Activated naive CD8-positive, alpha-beta T cell treated with anti-CD3 and anti-CD28 coated beads, Interleukin-2, amount 50 U/mL, for 24 hours (primary cell): ENCODE data around the gene ATP13A3.

Experiments
- ATAC-seq: fragments of 150-1000 bp; cut with Tn5 transposase; one replicate; pipeline ENCODE4 v1.10.0; 2021
- DNase-seq: peaks from one replicate; pipeline ENCODE4 v3.0.0; 2021
- H3K27ac Mint-ChIP-seq: one replicate; pipeline ENCODE4 v1.8.0; 2021; ENCODE audit warnings: mild to moderate bottlenecking, mixed read lengths
- H3K27me3 Mint-ChIP-seq: one replicate; pipeline ENCODE4 v1.8.0; 2021; ENCODE audit warnings: mixed read lengths
- H3K36me3 Mint-ChIP-seq: one replicate; pipeline ENCODE4 v1.8.0; 2021; ENCODE audit warnings: low read depth, mixed read lengths
- H3K4me1 Mint-ChIP-seq: one replicate; pipeline ENCODE4 v1.8.0; 2021; ENCODE audit warnings: mixed read lengths
- H3K4me3 Mint-ChIP-seq: one replicate; pipeline ENCODE4 v1.8.0; 2021; ENCODE audit warnings: mild to moderate bottlenecking, moderate library complexity, mixed read lengths
- H3K9me3 Mint-ChIP-seq: one replicate; pipeline ENCODE4 v1.8.0; 2021; ENCODE audit warnings: mixed read lengths

ATP13A3 gene

DNA sequence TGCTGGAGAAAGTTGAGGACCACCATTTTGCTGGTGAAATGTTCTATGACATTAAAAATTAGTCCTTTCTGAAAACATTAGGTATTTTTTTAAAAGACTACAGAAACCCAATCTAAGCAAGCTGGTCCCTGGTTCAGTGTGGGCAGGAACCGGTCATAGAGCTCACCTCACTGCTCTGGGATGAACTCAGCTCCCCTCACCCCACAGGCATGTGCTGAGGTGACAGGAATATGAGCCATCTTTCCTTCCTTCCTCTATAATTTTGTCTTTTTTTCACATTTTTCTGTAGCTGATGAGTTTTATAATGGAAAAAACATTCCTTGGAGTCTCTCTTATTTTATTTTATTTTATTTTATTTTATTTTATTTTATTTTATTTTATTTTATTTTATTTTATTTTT, 109.1 kb downstream of the ATP13A3 start:
- Mint-ChIP-seq H3K36me3 (no peaks in the 10 kb centered on the region), H3K4me1 (no peaks in the 10 kb centered on the region), H3K27me3 (peaks cover 8% of the 10 kb centered on the region), H3K9me3 (no peaks in the 10 kb centered on the region), H3K4me3 (no peak overlapping the region), H3K27ac (no peak overlapping the region)
- no peak for ATAC-seq
- DNase-seq = no peak

DNA sequence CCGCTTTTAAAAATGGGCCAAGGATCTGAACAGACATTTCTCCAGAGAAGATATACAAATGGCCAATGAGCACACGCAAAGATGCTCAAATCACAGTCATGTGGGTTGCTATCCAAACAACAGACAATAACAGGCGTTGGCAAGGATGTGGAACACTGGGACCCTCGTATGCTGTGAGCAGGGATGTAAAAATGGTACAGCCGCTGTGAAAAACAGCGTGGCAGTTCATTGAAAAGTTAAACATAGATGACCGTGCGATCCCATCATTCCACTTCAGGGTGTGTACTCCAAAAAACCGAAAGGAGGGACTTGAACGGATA, 110.6 kb downstream of the ATP13A3 start:
- no peaks in the 10 kb centered on the region for H3K36me3 Mint-ChIP-seq
- H3K27me3 Mint-ChIP-seq = peaks cover 11% of the 10 kb centered on the region
- no peaks in the 10 kb centered on the region for H3K9me3 Mint-ChIP-seq
- ATAC-seq (no peak), DNase-seq (no peak)
- no peak overlapping the region for H3K4me3 Mint-ChIP-seq
- no peak overlapping the region for H3K27ac Mint-ChIP-seq
- no peaks in the 10 kb centered on the region for H3K4me1 Mint-ChIP-seq

DNA sequence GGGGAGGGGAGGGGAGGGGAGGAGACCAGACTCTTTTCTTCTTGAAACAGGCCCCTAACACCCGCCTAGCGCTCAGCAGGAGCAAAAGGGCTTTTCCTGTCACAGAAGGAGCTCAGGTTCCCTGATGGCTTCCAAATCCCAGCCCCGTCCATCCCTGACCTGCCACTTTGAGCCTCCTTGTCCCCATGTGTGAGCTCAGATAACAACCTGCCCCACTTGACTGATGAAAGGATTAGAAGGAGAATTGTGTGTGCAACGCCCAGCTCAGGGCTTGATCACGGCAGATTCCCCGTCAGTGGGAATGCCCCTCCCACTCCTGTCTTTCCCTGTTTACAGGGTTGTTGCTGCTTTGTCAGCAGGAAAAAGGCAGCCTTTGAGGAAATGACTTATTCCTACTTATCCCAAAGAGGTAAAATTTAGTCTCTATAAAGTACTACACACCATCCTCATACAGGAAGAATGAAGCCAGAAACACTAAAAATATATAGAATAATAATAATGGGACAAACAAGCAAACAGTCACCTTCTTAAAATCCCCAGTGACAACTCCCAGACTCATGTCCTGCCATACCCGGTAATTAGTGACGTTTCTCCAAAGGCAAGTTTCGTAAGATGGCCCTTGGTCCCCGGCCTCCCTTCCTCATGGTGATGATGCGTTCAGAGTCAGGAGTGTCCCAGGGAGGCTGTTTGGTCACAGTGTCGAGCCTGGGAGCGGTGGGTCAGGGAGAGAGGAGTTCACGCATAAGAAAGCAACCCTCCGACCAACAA, 111.1 kb downstream of the ATP13A3 start:
- ATAC-seq = no peak
- DNase-seq = no peak
- Mint-ChIP-seq H3K9me3 (no peaks in the 10 kb centered on the region), H3K27ac (no peak overlapping the region), H3K4me3 (no peak overlapping the region), H3K4me1 (no peaks in the 10 kb centered on the region), H3K36me3 (no peaks in the 10 kb centered on the region), H3K27me3 (peaks cover 11% of the 10 kb centered on the region)

DNA sequence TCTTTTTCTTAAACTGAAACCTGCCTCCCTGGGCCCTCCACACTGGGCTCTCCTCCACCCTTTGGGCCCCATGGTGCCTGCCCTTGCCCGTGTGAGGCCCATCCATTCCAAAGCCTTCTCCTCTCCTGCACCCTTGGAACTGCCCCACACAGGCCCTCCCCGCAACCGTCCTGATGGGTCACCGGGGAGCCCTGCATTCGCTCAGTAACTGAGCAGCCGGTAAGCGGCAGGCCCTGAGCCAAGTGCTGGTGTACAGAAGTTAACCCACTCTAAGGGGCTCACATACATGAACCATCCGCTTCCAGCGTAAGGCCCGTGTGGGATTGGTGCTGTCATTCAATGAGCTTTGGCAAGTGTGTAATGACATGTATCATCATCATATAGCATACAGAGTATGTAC, 111.9 kb downstream of the ATP13A3 start:
- H3K4me3 Mint-ChIP-seq = no peak overlapping the region
- peaks cover 13% of the 10 kb centered on the region for H3K27me3 Mint-ChIP-seq
- H3K36me3 Mint-ChIP-seq = no peaks in the 10 kb centered on the region
- H3K27ac Mint-ChIP-seq = no peak overlapping the region
- no peaks in the 10 kb centered on the region for H3K9me3 Mint-ChIP-seq
- ATAC-seq (no peak), DNase-seq (no peak)
- no peaks in the 10 kb centered on the region for H3K4me1 Mint-ChIP-seq

DNA sequence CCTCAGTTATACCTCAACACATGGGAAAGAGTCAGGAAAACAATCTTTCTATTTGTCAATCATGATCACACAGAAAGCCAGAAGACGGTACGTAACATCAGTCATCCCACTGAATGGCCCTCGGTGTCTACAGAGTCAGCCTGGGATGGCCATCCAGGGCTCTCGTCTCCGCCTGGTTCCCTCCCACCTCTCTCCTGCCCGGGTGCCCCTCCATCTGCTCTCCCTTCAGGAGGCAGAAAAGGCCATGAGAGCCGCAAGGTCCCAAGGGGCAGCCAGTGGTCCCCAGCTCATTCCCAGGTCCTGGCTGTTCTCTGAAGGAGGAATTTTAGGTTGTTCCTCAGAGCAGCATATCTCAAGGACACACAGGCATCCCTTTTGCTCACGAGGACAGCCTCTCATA, 112.9 kb downstream of the ATP13A3 start:
- ATAC-seq (no peak), DNase-seq (no peak)
- H3K36me3 Mint-ChIP-seq = no peaks in the 10 kb centered on the region
- H3K9me3 Mint-ChIP-seq = no peaks in the 10 kb centered on the region
- H3K4me3 Mint-ChIP-seq = no peak overlapping the region
- peaks cover 20% of the 10 kb centered on the region for H3K27me3 Mint-ChIP-seq
- H3K27ac Mint-ChIP-seq = no peak overlapping the region
- H3K4me1 Mint-ChIP-seq = no peaks in the 10 kb centered on the region

DNA sequence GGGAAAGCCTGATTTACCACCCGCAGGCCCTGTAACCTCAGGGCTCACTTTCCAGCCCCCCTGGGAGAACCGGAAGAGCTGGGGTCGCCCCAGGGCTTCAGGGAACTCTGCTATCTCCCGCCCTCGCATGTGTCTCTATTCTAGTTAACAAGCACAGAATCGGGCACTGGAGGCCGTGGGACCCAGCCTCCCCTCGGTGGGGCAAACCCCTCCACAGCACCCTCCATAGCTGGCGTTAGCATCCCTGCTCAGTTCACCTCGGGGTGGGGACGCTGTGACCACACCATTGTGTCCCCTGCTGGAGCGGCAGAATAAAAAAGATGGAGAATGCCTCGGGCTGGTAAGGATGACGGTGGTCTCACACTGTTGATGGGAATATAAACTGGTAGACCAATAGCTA, 113.8 kb downstream of the ATP13A3 start:
- Mint-ChIP-seq H3K4me3 (no peak overlapping the region), H3K27ac (no peak overlapping the region), H3K9me3 (no peaks in the 10 kb centered on the region), H3K4me1 (no peaks in the 10 kb centered on the region), H3K27me3 (peaks cover 28% of the 10 kb centered on the region), H3K36me3 (no peaks in the 10 kb centered on the region)
- no peak for ATAC-seq
- DNase-seq = no peak

DNA sequence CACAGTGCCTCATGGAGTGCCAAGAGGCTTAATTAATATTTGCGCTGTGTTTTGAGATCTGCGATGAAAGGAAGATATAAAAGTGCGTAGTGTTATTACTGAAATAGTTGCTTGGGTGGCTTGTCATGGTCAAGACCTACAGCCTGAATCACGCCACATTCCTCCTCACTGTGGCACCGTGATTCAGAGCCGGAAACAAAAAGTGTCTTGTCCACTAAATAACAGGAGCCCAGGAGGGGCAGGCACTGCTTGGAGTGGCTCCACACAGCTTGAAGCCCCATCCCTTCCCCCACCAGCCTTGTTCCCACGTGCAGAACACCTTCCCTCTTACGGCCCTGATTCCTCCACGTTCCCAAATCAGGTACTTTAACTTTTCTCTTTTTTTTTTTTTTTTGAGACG, 116.0 kb downstream of the ATP13A3 start:
- no peaks in the 10 kb centered on the region for H3K4me1 Mint-ChIP-seq
- H3K4me3 Mint-ChIP-seq = no peak overlapping the region
- peaks cover 28% of the 10 kb centered on the region for H3K27me3 Mint-ChIP-seq
- H3K9me3 Mint-ChIP-seq = no peaks in the 10 kb centered on the region
- H3K27ac Mint-ChIP-seq = no peak overlapping the region
- H3K36me3 Mint-ChIP-seq = no peaks in the 10 kb centered on the region
- ATAC-seq (no peak), DNase-seq (no peak)

DNA sequence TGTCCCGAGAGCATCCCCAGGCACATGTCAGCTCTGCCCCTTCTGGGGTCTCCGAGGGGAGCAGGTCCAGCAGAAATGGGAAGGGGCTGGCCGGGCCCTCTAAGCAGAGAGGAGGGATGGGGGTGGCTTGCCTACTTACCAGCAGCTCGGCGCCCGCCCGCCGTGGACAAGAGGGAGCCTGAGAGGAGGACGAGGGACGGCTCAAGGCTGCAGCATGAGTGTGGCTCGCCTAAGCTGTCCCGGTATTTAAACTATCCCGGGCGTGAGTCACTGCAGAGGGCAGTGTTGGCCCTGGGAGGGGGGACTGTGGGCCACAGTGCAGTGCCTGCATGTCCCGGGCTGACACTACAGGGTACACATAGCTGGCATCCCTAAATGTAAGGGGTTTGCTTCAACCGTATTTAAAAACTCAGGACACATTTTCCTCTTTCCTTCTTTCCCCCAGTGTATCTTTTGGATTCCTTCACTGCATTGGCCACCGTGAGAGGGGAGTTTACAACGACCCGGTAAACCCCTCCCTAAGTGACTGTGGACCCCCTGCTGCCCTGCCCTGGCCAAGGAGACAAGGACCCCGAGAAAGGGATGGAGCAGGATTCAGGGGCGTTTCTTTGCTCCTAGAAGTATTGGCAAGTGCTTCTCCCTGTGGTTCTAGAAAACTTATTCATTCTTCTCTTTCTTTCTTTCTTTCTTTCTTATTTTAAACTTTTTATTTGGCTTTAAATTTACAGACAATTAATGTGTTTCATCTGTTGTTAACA, 117.1 kb downstream of the ATP13A3 start, which contains the start of gene LRRC15:
LRRC15 (minus strand) TSS at position 222 of the 758 bp plus-strand sequence. CDS start 8,700 bp downstream, outside the sequence.
- Mint-ChIP-seq H3K27me3 (peaks cover 24% of the 10 kb centered on the region), H3K4me3 (no peak within 1 kb of the TSS), H3K9me3 (no peaks in the 10 kb centered on the region), H3K36me3 (no peaks in the 10 kb centered on the region), H3K4me1 (no peaks in the 10 kb centered on the region), H3K27ac (no peak within 1 kb of the TSS)
- DNase-seq (no peak), ATAC-seq (no peak)

DNA sequence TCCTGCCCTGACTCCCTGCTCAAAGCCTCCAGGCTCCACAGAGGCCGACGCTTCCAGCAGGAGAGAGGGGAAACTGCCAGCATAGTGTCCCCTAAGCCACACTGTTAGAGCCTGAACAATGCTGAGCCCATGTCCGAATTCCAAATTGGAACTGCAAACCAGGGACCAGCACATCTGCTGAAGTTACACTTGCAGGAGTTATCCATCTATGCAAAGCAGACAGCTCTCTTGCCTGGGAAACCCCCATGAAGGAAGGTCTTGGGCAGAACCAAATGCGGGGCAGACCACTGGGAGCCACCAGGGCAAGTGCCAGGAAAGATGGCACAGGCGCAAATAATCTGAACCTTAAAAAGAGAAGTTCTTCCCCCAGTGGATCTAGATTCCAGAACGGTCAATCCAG, 117.9 kb downstream of the ATP13A3 start:
- Mint-ChIP-seq H3K4me3 (no peak overlapping the region), H3K4me1 (no peaks in the 10 kb centered on the region), H3K27ac (no peak overlapping the region), H3K27me3 (peaks cover 24% of the 10 kb centered on the region), H3K36me3 (no peaks in the 10 kb centered on the region), H3K9me3 (no peaks in the 10 kb centered on the region)
- DNase-seq = no peak
- ATAC-seq = no peak

DNA sequence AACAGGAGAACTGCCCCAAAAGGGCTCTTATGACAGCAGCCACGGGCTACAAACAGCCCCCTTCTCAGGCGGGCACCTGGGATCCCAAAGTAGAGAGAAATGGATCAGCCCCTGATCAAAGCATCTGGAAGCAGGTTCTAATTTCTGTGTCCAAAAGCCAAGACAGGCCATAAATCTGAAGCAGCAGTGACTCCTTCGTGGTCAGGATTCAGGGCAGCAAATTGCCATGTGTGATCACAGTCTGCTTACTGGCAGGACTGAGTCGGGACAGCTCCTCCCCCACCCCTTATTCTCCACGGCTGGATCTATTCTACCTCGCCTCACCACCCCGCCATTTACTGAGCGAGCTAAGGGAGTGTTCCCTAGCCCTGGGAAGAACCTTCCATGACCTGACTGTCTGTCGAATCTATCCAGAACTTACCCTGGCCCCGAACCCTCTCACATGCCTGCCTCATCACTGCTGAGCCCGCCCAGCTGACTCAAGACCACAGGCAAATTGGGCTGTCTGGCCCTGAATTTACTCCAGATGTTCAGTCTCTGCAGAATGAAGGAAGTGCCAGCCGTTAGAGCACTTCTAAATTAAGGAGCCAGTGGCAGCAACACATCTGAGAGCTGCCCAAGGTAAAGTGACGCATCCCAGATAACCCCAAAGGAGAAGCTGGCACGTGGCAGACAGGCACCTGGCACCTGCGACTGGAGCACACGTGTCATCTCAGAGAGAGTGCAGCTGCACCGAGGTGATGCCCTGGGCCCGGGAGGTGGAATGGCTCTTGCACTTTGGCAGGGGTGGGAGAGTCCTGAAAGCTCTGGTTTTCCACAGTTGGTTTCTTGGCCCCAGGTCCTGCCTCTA, 118.6 kb downstream of the ATP13A3 start:
- DNase-seq = no peak
- Mint-ChIP-seq H3K4me3 (no peak overlapping the region), H3K27ac (no peak overlapping the region), H3K4me1 (no peaks in the 10 kb centered on the region), H3K27me3 (peaks cover 24% of the 10 kb centered on the region), H3K36me3 (no peaks in the 10 kb centered on the region), H3K9me3 (no peaks in the 10 kb centered on the region)
- no peak for ATAC-seq

DNA sequence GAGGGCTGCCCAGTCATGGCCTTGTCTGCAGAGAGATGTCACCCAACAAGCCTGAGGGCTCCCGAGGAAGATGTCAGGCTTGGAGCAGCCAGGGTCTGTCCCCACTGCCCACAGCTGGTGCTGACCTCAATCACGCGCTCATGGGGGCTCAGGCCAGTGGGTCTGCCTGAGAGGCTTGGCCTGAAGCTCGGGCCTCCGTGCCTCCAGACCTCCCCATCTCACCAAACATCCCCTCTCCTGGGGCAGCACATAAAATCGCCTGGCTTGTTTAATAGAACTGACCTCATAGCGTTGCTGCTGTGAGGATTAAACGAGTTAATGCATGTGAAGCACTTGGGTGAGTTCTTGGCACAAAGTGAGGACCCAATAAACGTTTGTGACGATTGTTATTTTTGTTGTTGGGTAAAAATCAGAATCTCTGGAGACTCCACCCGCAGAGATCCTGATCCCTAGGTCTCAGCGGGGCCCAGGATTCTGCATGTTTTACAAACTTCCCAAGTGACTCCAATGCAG, 120.8 kb downstream of the ATP13A3 start:
- DNase-seq (no peak), ATAC-seq (no peak)
- Mint-ChIP-seq H3K4me1 (no peaks in the 10 kb centered on the region), H3K36me3 (no peaks in the 10 kb centered on the region), H3K27me3 (peaks cover 21% of the 10 kb centered on the region), H3K4me3 (no peak overlapping the region), H3K27ac (no peak overlapping the region), H3K9me3 (no peaks in the 10 kb centered on the region)

DNA sequence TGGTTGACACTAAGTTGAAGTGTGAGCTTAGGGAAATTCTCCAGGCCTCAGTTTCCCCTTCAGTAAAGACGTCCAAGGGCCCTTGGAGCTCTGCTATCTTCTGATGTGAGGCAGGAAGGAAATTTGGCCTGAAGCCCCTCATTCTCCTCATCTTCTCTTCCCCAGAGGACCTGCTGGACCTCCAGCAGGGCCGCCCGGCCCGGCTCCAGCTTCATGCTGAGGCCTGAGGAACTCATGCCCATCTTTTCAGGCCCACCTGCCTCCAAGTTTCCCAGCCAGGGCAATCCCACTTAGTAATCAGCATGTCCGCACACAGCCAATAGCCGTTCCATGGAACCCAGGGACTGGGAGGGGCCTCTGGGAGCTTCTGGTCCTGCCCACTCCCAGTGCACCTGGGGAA, 121.3 kb downstream of the ATP13A3 start:
- Mint-ChIP-seq H3K4me3 (no peak overlapping the region), H3K27me3 (peaks cover 21% of the 10 kb centered on the region), H3K36me3 (no peaks in the 10 kb centered on the region), H3K27ac (no peak overlapping the region), H3K4me1 (no peaks in the 10 kb centered on the region), H3K9me3 (no peaks in the 10 kb centered on the region)
- no peak for DNase-seq
- ATAC-seq = no peak

DNA sequence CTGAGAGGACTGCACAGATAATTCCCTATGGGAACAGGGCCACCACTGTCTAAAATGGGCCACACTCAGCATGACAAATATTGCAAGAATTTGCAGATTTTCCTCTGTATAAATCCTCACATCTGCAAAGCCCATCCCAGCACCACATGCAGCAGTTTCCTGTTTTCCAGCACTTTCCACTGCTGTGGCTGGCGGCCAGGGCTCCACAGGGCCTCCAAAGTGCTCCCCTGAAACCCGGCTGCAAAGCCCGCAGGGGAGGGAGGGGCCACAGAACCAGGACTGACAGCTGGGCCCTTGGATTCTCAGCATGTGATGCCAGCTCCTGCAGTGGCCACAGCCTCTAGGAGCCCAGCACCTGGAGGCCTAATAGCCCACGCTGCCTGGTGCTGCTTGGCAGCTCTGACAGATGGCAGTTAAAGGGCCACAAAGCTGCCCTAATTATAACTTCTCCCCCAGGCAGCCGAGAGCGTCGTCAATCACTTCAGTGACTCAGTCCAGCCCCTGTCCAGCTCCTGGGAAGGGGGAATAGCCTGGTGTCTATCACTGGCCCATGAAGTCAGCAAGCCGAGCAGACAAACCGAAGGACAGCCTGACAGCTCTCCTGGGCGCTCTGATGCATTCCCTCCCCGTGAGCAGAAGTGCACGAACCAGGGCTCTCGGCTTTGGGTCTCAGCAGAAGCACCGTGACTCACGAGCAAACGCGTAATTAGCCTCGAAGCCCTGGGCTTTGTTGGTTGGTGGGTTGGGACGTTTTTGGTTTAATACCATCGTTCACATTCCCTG, 122.0 kb downstream of the ATP13A3 start:
- no peak overlapping the region for H3K27ac Mint-ChIP-seq
- no peak for ATAC-seq
- H3K36me3 Mint-ChIP-seq = no peaks in the 10 kb centered on the region
- no peaks in the 10 kb centered on the region for H3K4me1 Mint-ChIP-seq
- DNase-seq = no peak
- H3K4me3 Mint-ChIP-seq = no peak overlapping the region
- H3K9me3 Mint-ChIP-seq = no peaks in the 10 kb centered on the region
- peaks cover 18% of the 10 kb centered on the region for H3K27me3 Mint-ChIP-seq

DNA sequence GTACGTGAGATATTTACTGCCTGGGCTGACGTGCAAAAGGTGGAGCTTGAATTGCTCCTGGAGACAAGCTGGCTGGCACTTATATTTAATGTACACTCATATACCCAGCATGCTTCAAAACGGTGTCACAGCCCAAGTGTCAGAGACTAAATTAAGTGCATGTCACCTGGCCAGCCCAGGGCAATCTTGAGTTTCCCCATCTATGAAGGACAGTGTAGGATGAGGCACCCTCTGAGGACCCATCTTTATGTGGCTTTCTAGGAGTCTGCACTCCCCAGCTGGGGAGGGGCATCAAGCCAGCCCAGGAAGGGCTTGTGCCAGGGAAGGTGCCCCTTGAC, 122.5 kb downstream of the ATP13A3 start:
- peaks cover 16% of the 10 kb centered on the region for H3K27me3 Mint-ChIP-seq
- no peaks in the 10 kb centered on the region for H3K36me3 Mint-ChIP-seq
- H3K27ac Mint-ChIP-seq = no peak overlapping the region
- H3K9me3 Mint-ChIP-seq = no peaks in the 10 kb centered on the region
- DNase-seq (no peak), ATAC-seq (no peak)
- H3K4me1 Mint-ChIP-seq = no peaks in the 10 kb centered on the region
- H3K4me3 Mint-ChIP-seq = no peak overlapping the region
